Karpas-422 (cell line): ENCODE measurements around the gene ISCU. TPM values are rescaled to one million over a fixed set of nuclear protein-coding genes. Genes with fewer than 3 reads are reported as not detected.
A peak's percentile ranks its signal among the peaks of the same experiment; 100 is the strongest.

Experiments
- DNase-seq: peaks from one replicate; pipeline ENCODE4 v3.0.0-alpha.2; 2015
- H2AFZ ChIP-seq: fragments of 200-600 bp; sonication (generic); 2 replicates; pipeline ENCODE4 v1.6.1; 2014; ENCODE audit warnings: antibody characterized with exemption, low read length, mixed read lengths
- H3K27ac ChIP-seq: fragments of 200-600 bp; sonication (generic); 2 replicates; pipeline ENCODE4 v1.5.1; 2014; ENCODE audit warnings: mild to moderate bottlenecking, low read length, moderate library complexity
- H3K27me3 ChIP-seq: fragments of 200-600 bp; sonication (generic); 2 replicates; pipeline ENCODE4 v1.6.1; 2014; ENCODE audit warnings: low read length, mixed read lengths
- H3K36me3 ChIP-seq: fragments of 200-600 bp; sonication (generic); 2 replicates; pipeline ENCODE4 v1.6.1; 2014; ENCODE audit warnings: low read length, mixed read lengths; ENCODE audit not compliant: insufficient read depth
- H3K4me1 ChIP-seq: fragments of 200-600 bp; sonication (generic); 2 replicates; pipeline ENCODE4 v1.6.1; 2014; ENCODE audit warnings: mild to moderate bottlenecking, low read length, mixed read lengths
- H3K4me2 ChIP-seq: fragments of 200-600 bp; sonication (generic); 2 replicates; pipeline ENCODE4 v1.6.1; 2014; ENCODE audit warnings: low read length, low read depth, mild to moderate bottlenecking; ENCODE audit not compliant: poor library complexity, severe bottlenecking
- H3K4me3 ChIP-seq: fragments of 200-600 bp; sonication (generic); 2 replicates; pipeline ENCODE4 v1.5.1; 2014; ENCODE audit warnings: mild to moderate bottlenecking, antibody characterized with exemption, low read length, mixed read lengths
- H3K79me2 ChIP-seq: fragments of 200-600 bp; sonication (generic); 2 replicates; pipeline ENCODE4 v1.6.1; 2014; ENCODE audit warnings: mild to moderate bottlenecking, low read length, mixed read lengths
- H3K9ac ChIP-seq: fragments of 200-600 bp; sonication (generic); 2 replicates; pipeline ENCODE4 v1.6.0; 2014; ENCODE audit warnings: low read length
- H3K9me2 ChIP-seq: fragments of 200-600 bp; sonication (generic), shearing (Covaris generic); replicated peaks from 2 replicates; pipeline ENCODE4 v1.6.0; 2014; ENCODE audit warnings: mild to moderate bottlenecking, low read length, moderate library complexity; ENCODE audit not compliant: insufficient read depth
- H3K9me3 ChIP-seq: fragments of 300-700, 200-600 bp; sonication (generic); 2 replicates; pipeline ENCODE4 v1.6.1; 2014; ENCODE audit warnings: low read length, mixed read lengths
- H4K20me1 ChIP-seq: fragments of 200-600 bp; sonication (generic); 2 replicates; pipeline ENCODE4 v1.6.1; 2014; ENCODE audit warnings: mild to moderate bottlenecking, antibody characterized with exemption, low read length, low read depth; ENCODE audit not compliant: insufficient read depth
- total RNA-seq: library from RNA; depleted of rRNA; stranded (reverse); fragments of >200 nt; shearing (Covaris generic); gene quantifications from 2 replicates; pipeline ENCODE4 v1.2.3, GENCODE V29; 2014; ENCODE audit warnings: low replicate concordance; rRNA removed

ISCU gene
- total RNA-seq, result 60.9 and 102 TPM in 2 replicates

- H3K9me2 ChIP-seq, result no peaks in the 10 kb centered on the region
- H3K4me3 ChIP-seq, result peak within 1 kb of the TSS; percentile 95
- peak within 1 kb of the TSS; percentile 99 for H3K4me2 ChIP-seq
- peaks cover 56% of the 10 kb centered on the region for H3K4me1 ChIP-seq
- H3K27me3 ChIP-seq, result no peaks in the 10 kb centered on the region
- peak within 1 kb of the TSS; percentile 91 for H2AFZ ChIP-seq
- H4K20me1 ChIP-seq, result peaks cover 4% of the 10 kb centered on the region; the same call in 1 of the 2 replicates
- H3K79me2 ChIP-seq, result peaks cover 53% of the 10 kb centered on the region
- peak; percentile 99 for DNase-seq
- H3K36me3 ChIP-seq, result peaks cover 24% of the 10 kb centered on the region; the same call in 1 of the 2 replicates
- H3K27ac ChIP-seq, result peak within 1 kb of the TSS; percentile 83
- peak within 1 kb of the TSS; percentile 94 for H3K9ac ChIP-seq
- no peaks in the 10 kb centered on the region for H3K9me3 ChIP-seq
Observed at GRCh38 chr12:108562348-108563135, at the start of gene ISCU. Gene ISCU, plus strand, starts transcription at chr12:108562596. Its CDS starts 27 bp downstream, at chr12:108562623.

- Histone ChIP-seq H3K4me3 (peak overlapping the region; percentile 80), H3K27me3 (no peaks in the 10 kb centered on the region), H3K9me2 (no peaks in the 10 kb centered on the region), H4K20me1 (0 out of 2 replicates have a peak, but pooled peaks cover 12% of the 10 kb centered on the region), H3K79me2 (no peaks in the 10 kb centered on the region), H3K36me3 (peaks cover 8% of the 10 kb centered on the region; the same call in 1 of the 2 replicates), H3K9me3 (no peaks in the 10 kb centered on the region), H3K4me2 (peak overlapping the region; percentile 77), H3K9ac (peak overlapping the region; percentile 55), H3K4me1 (peaks cover 22% of the 10 kb centered on the region), H3K27ac (no peak overlapping the region), H2AFZ (0 out of 2 replicates have a peak overlapping the region, but pooled peaks have one; percentile 69)
- DNase-seq, result no peak
Observed at GRCh38 chr12:108514468-108514972, 47.9 kb upstream of the ISCU start.

- Histone ChIP-seq H3K4me1 (peaks cover 22% of the 10 kb centered on the region), H3K9me3 (no peaks in the 10 kb centered on the region), H3K36me3 (peaks cover 15% of the 10 kb centered on the region; the same call in 1 of the 2 replicates), H3K9ac (peak within 1 kb of the TSS; percentile 75), H3K9me2 (no peaks in the 10 kb centered on the region), H3K27me3 (no peaks in the 10 kb centered on the region), H4K20me1 (0 out of 2 replicates have a peak, but pooled peaks cover 12% of the 10 kb centered on the region), H3K4me2 (peak within 1 kb of the TSS; percentile 77), H2AFZ (0 out of 2 replicates have a peak within 1 kb of the TSS, but pooled peaks have one; percentile 69), H3K79me2 (no peaks in the 10 kb centered on the region), H3K4me3 (peak within 1 kb of the TSS; percentile 80), H3K27ac (peak within 1 kb of the TSS; percentile 5; the same call in 1 of the 2 replicates)
- DNase-seq, result peak; percentile 99
Observed at GRCh38 chr12:108514973-108515814, 47.2 kb upstream of the ISCU start, which contains the start of gene FICD. Gene FICD, plus strand, starts transcription at chr12:108515277. Its CDS starts 1,696 bp downstream, at chr12:108516973.

- Histone ChIP-seq H3K9me3 (no peaks in the 10 kb centered on the region), H2AFZ (no peak overlapping the region), H3K79me2 (no peaks in the 10 kb centered on the region), H3K27ac (peak overlapping the region; percentile 5; the same call in 1 of the 2 replicates), H3K27me3 (no peaks in the 10 kb centered on the region), H3K9me2 (no peaks in the 10 kb centered on the region), H3K4me3 (peak overlapping the region; percentile 80), H3K9ac (peak overlapping the region; percentile 75), H3K4me1 (peaks cover 22% of the 10 kb centered on the region), H4K20me1 (0 out of 2 replicates have a peak, but pooled peaks cover 12% of the 10 kb centered on the region), H3K4me2 (peak overlapping the region; percentile 77), H3K36me3 (peaks cover 20% of the 10 kb centered on the region; the same call in 1 of the 2 replicates)
- peak; percentile 80 for DNase-seq
Observed at GRCh38 chr12:108515916-108516315, 46.5 kb upstream of the ISCU start.

- peak overlapping the region; percentile 77 for H3K4me2 ChIP-seq
Observed at GRCh38 chr12:108516511-108517275, 45.7 kb upstream of the ISCU start.

GRCh38 chr12:108517288-108518100 is 44.9 kb upstream of the ISCU start:
- no peak overlapping the region for H3K4me2 ChIP-seq
- H3K9ac ChIP-seq, result no peak overlapping the region
- DNase-seq, result no peak
- H2AFZ ChIP-seq, result no peak overlapping the region
- no peaks in the 10 kb centered on the region for H3K9me3 ChIP-seq
- no peaks in the 10 kb centered on the region for H3K27me3 ChIP-seq
- H4K20me1 ChIP-seq, result 0 out of 2 replicates have a peak, but pooled peaks cover 12% of the 10 kb centered on the region
- H3K36me3 ChIP-seq, result peaks cover 28% of the 10 kb centered on the region; the same call in 1 of the 2 replicates
- H3K4me1 ChIP-seq, result peaks cover 19% of the 10 kb centered on the region
- H3K27ac ChIP-seq, result no peak overlapping the region
- no peaks in the 10 kb centered on the region for H3K9me2 ChIP-seq
- H3K79me2 ChIP-seq, result no peaks in the 10 kb centered on the region
- H3K4me3 ChIP-seq, result no peak overlapping the region

More at GRCh38 chr12:108516511-108517275, 45.7 kb upstream of the ISCU start:
- peak; percentile 53 for DNase-seq
- Histone ChIP-seq H3K9me3 (no peaks in the 10 kb centered on the region), H4K20me1 (0 out of 2 replicates have a peak, but pooled peaks cover 12% of the 10 kb centered on the region), H3K9ac (peak overlapping the region; percentile 75), H3K4me1 (peaks cover 21% of the 10 kb centered on the region), H3K27ac (no peak overlapping the region), H3K36me3 (peaks cover 25% of the 10 kb centered on the region; the same call in 1 of the 2 replicates), H2AFZ (no peak overlapping the region), H3K79me2 (no peaks in the 10 kb centered on the region), H3K9me2 (no peaks in the 10 kb centered on the region), H3K27me3 (no peaks in the 10 kb centered on the region), H3K4me3 (peak overlapping the region; percentile 80; the same call in 1 of the 2 replicates)
